OCI-LY1 (cell line): Measurements from ENCODE around the gene LRMDA.

Source experiments
- H2AFZ ChIP-seq: fragments of 200-600 bp; sonication (generic), shearing (Covaris generic); 2 replicates; pipeline ENCODE4 v1.6.0; 2014; ENCODE audit warnings: antibody characterized with exemption, mild to moderate bottlenecking, low read length
- H3F3A ChIP-seq: fragments of 200-600 bp; sonication (generic), shearing (Covaris generic); 2 replicates; pipeline ENCODE4 v1.6.0; 2014; ENCODE audit warnings: mild to moderate bottlenecking, antibody characterized with exemption, low read length, moderate library complexity; ENCODE audit not compliant: insufficient read depth
- H3K27ac ChIP-seq: fragments of 200-600 bp; sonication (generic); 2 replicates; pipeline ENCODE4 v1.5.1; 2014; ENCODE audit warnings: low read length, mixed run types, mild to moderate bottlenecking, low read depth; ENCODE audit not compliant: poor library complexity, severe bottlenecking
- H3K27me3 ChIP-seq: fragments of 200-600 bp; sonication (generic); 2 replicates; pipeline ENCODE4 v1.6.0; 2014; ENCODE audit warnings: antibody characterized with exemption, mild to moderate bottlenecking, low read length, moderate library complexity; ENCODE audit not compliant: insufficient read depth
- H3K36me3 ChIP-seq: fragments of 200-600 bp; sonication (generic); 2 replicates; pipeline ENCODE4 v1.6.1; 2014; ENCODE audit warnings: mild to moderate bottlenecking, antibody characterized with exemption, low read length, moderate library complexity, mixed read lengths; ENCODE audit not compliant: insufficient read depth
- H3K4me1 ChIP-seq: fragments of 200-600 bp; sonication (generic); 2 replicates; pipeline ENCODE4 v1.5.1; 2014; ENCODE audit warnings: mild to moderate bottlenecking, low read length, moderate library complexity; ENCODE audit not compliant: insufficient read depth, severe bottlenecking
- H3K4me2 ChIP-seq: fragments of 200-600 bp; sonication (generic), shearing (Covaris generic); 2 replicates; pipeline ENCODE4 v1.6.1; 2014; ENCODE audit warnings: low read length
- H3K4me3 ChIP-seq: fragments of 200-600 bp; sonication (generic); 2 replicates; pipeline ENCODE4 v1.5.1; 2014; ENCODE audit warnings: low read length, low read depth, mild to moderate bottlenecking, mixed read lengths; ENCODE audit not compliant: poor library complexity, severe bottlenecking
- H3K79me2 ChIP-seq: fragments of 200-600 bp; shearing (Covaris generic); 2 replicates; pipeline ENCODE4 v1.6.1; 2016; ENCODE audit warnings: mixed run types, low read length, mixed read lengths; ENCODE audit not compliant: insufficient read depth
- H3K9ac ChIP-seq: fragments of 200-600 bp; sonication (generic), shearing (Covaris generic); 2 replicates; pipeline ENCODE4 v1.6.1; 2014; ENCODE audit warnings: mild to moderate bottlenecking, low read length, mixed read lengths
- H3K9me2 ChIP-seq: fragments of 200-600 bp; sonication (generic), shearing (Covaris generic); 2 replicates; pipeline ENCODE4 v1.6.1; 2014; ENCODE audit warnings: low read depth, mild to moderate bottlenecking, low read length, mixed read lengths
- H3K9me3 ChIP-seq: fragments of 200-600 bp; shearing (Covaris generic); 2 replicates; pipeline ENCODE4 v1.6.1; 2014; ENCODE audit warnings: low read length, mixed read lengths
- H4K20me1 ChIP-seq: fragments of 200-600 bp; sonication (generic), shearing (Covaris generic); 2 replicates; pipeline ENCODE4 v1.6.0; 2016; ENCODE audit warnings: mild to moderate bottlenecking, low read length; ENCODE audit not compliant: insufficient read depth
- EZH2 ChIP-seq: fragments of 200-600 bp; sonication (generic), shearing (Covaris generic); IDR thresholded peaks from 2 replicates; pipeline ENCODE4 v1.8.0; 2017; ENCODE audit warnings: borderline replicate concordance, mixed run types, mild to moderate bottlenecking, antibody characterized with exemption, low read length, moderate library complexity, mixed read lengths
- TF ChIP-seq, protein P1 (sequence below): fragments of 200-600 bp; sonication (generic), shearing (Covaris generic); IDR thresholded peaks from 2 replicates; pipeline ENCODE4 v1.5.1; 2017; ENCODE audit warnings: mild to moderate bottlenecking, antibody characterized with exemption, low read length, moderate library complexity, mixed read lengths

The LRMDA gene

DNA sequence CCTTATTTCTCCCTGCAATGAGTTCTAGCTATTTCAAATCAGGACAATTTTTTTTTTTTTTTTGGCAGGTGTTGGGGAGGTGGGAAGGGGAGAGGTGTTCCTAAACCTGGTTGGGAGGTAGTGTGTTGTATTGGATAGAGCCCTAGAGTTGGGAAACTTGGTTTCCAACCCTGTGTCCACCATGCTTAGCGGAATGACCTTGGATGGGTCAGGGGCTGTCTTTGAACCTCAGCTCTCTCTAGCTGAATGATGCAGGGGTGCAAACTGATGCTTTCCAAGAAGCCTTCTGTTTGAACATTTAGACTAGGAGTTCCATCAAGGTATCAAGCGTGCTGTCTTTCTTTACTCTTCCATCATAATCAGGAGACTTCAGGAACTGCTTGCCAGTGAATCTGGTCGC lies 332.2 kb downstream of the LRMDA start:
- Histone ChIP-seq H3K36me3 (no peaks in the 10 kb centered on the region), H2AFZ (no peak overlapping the region), H3K79me2 (no peaks in the 10 kb centered on the region), H3K27me3 (no peaks in the 10 kb centered on the region), H3F3A (no peaks in the 10 kb centered on the region), H3K9me3 (no peaks in the 10 kb centered on the region), H3K4me3 (no peak overlapping the region), H4K20me1 (no peaks in the 10 kb centered on the region), H3K9ac (no peak overlapping the region), H3K4me1 (no peaks in the 10 kb centered on the region), H3K4me2 (no peak overlapping the region), H3K9me2 (no peaks in the 10 kb centered on the region), H3K27ac (no peak overlapping the region)
- TF ChIP-seq, protein P1, sequence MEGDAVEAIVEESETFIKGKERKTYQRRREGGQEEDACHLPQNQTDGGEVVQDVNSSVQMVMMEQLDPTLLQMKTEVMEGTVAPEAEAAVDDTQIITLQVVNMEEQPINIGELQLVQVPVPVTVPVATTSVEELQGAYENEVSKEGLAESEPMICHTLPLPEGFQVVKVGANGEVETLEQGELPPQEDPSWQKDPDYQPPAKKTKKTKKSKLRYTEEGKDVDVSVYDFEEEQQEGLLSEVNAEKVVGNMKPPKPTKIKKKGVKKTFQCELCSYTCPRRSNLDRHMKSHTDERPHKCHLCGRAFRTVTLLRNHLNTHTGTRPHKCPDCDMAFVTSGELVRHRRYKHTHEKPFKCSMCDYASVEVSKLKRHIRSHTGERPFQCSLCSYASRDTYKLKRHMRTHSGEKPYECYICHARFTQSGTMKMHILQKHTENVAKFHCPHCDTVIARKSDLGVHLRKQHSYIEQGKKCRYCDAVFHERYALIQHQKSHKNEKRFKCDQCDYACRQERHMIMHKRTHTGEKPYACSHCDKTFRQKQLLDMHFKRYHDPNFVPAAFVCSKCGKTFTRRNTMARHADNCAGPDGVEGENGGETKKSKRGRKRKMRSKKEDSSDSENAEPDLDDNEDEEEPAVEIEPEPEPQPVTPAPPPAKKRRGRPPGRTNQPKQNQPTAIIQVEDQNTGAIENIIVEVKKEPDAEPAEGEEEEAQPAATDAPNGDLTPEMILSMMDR, result no peak
- TF ChIP-seq EZH2, result no peak

DNA sequence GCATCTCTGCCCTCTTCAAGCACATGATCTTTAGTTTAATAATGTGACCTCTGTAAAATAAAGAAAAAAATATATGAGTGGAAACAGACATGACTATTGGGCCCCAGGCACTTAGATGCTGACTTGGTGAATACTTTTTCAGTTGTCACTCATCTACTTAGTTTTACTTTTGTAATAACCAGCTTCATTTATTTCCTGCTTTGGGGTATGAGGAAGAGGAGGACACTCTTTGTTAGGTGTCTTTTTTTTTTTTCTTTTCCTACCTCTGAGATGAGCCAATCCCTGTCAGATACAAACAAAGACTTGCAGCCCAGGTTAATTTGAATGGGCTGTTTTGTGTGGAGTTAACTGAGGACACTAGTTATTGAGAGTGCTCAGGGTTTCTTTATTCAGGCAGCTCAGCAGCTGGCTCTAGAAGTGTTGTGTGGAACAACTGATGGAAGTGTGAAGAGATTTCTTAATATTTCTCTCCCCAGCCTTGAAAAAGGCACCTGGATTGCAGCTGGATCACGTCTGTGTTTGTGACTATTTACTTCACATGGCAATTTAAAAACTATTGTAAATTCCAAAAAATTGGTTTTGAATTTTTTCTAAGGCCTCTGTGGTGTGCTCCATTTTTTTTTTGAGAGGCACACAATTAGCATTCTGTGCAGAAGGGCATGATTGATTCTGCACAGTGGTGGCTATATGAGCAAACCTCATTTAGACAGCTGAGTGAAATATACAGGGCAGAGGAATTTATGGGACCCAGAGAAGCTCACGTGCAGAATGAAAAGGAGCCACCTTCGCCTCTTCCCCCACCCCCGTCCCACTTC lies 333.8 kb downstream of the LRMDA start:
- Histone ChIP-seq H3K4me2 (no peak overlapping the region), H3K27me3 (no peaks in the 10 kb centered on the region), H3K4me3 (no peak overlapping the region), H4K20me1 (no peaks in the 10 kb centered on the region), H3K9me2 (no peaks in the 10 kb centered on the region), H3F3A (no peaks in the 10 kb centered on the region), H3K27ac (no peak overlapping the region), H3K36me3 (no peaks in the 10 kb centered on the region), H3K4me1 (no peaks in the 10 kb centered on the region), H3K79me2 (no peaks in the 10 kb centered on the region), H2AFZ (no peak overlapping the region), H3K9me3 (no peaks in the 10 kb centered on the region), H3K9ac (no peak overlapping the region)
- TF ChIP-seq, protein P1, result no peak
- TF ChIP-seq EZH2, result no peak

DNA sequence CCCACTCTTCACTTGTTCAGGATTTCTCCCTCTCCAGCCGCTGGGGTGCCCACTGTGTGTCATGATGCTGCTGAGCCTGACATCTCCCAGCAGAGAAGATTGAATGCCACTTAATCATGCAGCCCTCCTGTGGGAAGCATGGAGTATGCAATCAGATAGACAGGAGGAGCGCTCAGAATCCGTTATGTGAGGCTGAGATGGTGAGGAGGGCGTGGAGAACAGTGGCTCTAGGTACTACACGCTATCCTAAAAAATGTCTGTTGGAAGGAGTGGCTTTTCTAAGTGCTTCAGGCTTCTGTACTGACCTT lies 334.3 kb downstream of the LRMDA start:
- Histone ChIP-seq H3K9ac (no peak overlapping the region), H2AFZ (no peak overlapping the region)

More for the DNA sequence above, 334.3 kb downstream of the LRMDA start:
- Histone ChIP-seq H3K27me3 (no peaks in the 10 kb centered on the region), H3K4me3 (no peak overlapping the region), H3K9me3 (no peaks in the 10 kb centered on the region), H3K4me2 (no peak overlapping the region), H4K20me1 (no peaks in the 10 kb centered on the region), H3K79me2 (no peaks in the 10 kb centered on the region), H3K36me3 (no peaks in the 10 kb centered on the region), H3F3A (no peaks in the 10 kb centered on the region), H3K4me1 (no peaks in the 10 kb centered on the region), H3K9me2 (no peaks in the 10 kb centered on the region), H3K27ac (no peak overlapping the region)
- no peak for TF ChIP-seq EZH2
- TF ChIP-seq, protein P1, result no peak
